IMR-90 (cell line): Measurements from ENCODE around the gene PPP1R2.

Experiments used
- MAFK ChIP-seq: IDR thresholded peaks from 2 replicates; pipeline ENCODE4 v1.6.1; 2012; ENCODE audit warnings: low read depth, low read length, improper control_type of control experiment
- POLR2A ChIP-seq: IDR thresholded peaks from 2 replicates; pipeline ENCODE4 v1.6.1; 2012; ENCODE audit warnings: mild to moderate bottlenecking, low read depth, low read length
- RAD21 ChIP-seq: IDR thresholded peaks from 2 replicates; pipeline ENCODE4 v1.6.1; 2012; ENCODE audit warnings: low read length, improper control_type of control experiment
- RFX5 ChIP-seq: IDR thresholded peaks from 2 replicates; pipeline ENCODE4 v1.8.0; 2012; ENCODE audit warnings: low read depth, mild to moderate bottlenecking, low read length, moderate library complexity
- TF ChIP-seq, protein P1 (sequence below): conservative IDR thresholded peaks from 2 replicates; pipeline ENCODE4 v1.5.1; 2012; ENCODE audit warnings: mild to moderate bottlenecking, low read depth, low read length, improper control_type of control experiment

DNA sequence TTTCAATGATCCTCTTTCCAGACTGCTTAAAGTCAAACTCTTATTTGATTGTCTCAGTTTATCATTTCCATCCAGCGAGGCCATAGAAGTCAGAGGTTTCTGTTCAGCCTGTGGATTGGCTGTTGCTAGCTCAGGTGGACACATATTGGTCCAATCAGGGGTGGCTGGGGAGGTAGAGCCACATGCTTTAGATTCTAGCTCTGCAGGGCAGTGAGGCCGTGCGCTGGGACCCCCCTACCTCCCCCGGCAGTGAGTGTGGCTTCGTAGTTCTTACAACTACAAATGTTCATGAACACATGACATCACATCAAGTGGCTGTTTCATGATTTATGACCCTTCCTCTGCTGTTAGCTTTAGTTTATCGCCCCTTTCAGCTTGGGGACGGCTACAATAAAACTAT lies 22.6 kb upstream of the PPP1R2 start:
- TF ChIP-seq RAD21 (no peak), POLR2A (no peak), RFX5 (no peak), MAFK (no peak)
- TF ChIP-seq, protein P1, sequence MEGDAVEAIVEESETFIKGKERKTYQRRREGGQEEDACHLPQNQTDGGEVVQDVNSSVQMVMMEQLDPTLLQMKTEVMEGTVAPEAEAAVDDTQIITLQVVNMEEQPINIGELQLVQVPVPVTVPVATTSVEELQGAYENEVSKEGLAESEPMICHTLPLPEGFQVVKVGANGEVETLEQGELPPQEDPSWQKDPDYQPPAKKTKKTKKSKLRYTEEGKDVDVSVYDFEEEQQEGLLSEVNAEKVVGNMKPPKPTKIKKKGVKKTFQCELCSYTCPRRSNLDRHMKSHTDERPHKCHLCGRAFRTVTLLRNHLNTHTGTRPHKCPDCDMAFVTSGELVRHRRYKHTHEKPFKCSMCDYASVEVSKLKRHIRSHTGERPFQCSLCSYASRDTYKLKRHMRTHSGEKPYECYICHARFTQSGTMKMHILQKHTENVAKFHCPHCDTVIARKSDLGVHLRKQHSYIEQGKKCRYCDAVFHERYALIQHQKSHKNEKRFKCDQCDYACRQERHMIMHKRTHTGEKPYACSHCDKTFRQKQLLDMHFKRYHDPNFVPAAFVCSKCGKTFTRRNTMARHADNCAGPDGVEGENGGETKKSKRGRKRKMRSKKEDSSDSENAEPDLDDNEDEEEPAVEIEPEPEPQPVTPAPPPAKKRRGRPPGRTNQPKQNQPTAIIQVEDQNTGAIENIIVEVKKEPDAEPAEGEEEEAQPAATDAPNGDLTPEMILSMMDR: no peak
